CD4-positive, alpha-beta T cell treated with Interferon gamma for 1 hour (primary cell): ENCODE results near the gene CRAT.
A peak's percentile ranks its signal among the peaks of the same experiment; 100 is the strongest.

ENCODE experiments used
- DNase-seq: peaks from one replicate; pipeline ENCODE4 v3.0.0-alpha.2; 2020

Gene CRAT

DNA sequence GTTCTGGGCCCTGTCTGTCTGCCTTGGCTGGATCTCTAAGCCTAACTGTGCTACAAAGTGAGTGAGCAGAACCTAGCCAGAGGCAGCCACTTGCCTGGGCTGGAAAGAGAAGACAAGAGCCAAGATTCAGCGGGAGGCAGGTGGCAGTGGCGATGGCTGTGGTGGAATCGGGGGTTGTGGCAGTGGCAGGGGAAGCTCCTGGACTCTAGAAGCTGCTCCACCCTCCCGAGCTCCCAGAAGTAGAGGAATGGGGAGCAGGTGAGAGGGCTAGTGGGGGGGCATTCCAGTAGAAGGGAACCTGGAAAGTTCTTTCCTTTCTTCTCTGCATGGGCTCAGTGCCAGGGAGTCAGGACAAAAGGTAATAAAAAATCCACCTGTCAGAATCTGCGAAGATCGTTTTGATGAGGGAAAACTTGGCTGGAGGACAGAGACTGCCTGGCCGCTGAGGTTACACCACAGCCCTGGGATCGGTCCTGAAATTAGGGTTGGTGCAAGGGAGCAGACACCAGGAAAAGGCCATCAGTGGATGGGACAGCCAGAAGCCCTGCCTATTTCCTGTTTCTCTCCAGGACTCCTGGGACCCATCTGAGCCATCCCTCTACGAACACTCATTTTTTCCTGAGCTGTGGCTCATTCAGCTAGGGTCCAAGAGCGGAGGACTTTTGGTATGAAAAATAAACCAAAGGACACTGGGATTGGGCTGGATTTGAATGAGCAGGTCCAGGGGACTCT is 1.6 kb downstream of the CRAT start:
- no peak for DNase-seq

DNA sequence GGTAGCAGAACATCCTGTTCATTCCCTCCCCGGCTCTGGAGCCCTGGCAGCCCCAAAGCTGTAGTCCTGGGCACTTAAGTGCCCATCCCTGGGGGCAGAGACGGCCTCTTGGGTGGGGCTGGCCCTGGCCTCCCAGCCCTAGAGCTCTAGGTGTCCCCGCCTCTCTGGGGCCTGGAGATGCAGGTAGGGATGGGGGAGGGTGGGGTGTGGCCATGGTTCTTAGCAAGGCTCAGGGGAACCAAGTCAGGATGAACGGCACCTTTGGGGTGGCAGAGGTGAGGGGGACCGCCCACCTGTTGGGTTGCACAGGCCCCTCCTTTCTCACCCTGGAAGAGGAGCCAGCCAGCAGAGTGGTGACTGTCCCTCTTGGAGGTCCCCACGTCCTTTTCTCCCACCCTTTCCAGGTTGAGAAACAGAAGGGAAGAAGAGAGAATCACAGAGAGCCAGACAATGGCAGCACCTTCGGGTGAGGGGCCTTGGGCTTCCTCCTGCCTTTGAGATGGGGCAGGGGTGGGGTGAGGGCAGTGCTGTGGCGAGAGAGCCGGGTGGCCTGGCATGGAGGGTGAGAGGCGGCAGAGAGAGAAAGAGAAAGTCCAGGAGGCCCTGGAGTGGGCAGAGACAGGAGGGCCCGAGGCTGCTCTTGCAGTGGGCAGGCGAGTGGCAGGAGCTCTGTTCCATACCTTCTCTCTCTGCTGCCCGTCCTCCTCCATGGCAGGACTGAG is 2.3 kb downstream of the CRAT start:
- no peak for DNase-seq

DNA sequence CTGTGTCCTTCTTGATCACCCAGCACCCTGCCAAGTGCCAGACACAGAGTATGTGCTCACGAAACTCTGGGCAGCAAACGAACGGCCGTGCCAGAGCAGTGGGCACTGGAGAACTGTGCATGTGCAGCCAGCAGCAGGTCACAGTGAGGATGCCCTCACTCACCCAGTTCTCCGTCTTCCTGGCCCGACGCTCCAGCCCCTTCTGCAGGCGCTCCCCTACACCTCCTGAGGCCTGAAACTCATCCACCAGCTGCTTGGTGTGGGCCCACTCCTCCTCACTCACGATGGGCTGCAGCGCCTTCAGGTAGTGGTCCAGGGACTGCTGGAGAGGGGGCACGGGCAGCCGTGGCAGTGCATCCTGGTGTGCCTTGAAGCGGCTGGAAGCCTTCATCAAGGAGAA is 2.9 kb downstream of the CRAT start:
- no peak for DNase-seq

DNA sequence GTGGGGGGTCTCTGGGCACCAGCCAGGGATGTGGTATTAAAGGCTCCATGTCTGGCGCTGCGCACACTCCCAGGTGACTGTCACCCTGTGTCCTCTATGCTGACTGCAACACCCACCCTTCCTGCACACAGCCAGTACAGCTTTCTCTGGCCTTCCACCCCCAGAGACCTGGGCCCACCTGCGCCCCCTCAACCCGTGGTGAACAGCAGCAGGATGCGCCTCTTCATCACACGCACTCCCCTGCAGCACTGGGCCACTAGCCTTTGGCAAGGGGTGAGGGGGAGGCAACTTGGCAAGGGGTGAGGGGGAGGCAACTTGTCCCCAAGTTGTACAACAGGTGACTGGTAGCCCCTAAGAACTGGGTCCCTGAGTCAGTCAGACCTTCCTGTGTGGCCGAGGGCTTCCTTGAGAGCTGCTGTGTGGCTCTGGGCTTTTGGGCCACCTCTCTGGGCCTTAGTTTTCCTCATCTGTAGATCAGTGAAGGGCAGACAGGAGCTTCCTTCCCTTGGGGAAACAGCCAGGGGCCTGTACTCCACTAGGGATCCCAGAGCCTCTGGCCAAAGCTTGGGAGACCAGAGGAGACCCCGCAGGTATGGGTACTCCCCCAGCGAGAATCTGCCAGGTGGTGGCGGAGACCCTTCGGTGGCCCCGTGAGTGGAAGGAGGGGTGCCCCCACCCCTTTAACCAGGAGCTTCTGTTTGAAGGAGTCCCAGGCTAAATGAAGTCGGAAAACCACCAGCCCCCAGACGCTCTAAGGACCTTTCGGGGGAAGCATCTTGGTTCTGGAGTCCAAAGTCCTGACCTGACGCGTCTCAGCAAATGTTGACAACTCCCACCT is 4.5 kb downstream of the CRAT start:
- DNase-seq: no peak

DNA sequence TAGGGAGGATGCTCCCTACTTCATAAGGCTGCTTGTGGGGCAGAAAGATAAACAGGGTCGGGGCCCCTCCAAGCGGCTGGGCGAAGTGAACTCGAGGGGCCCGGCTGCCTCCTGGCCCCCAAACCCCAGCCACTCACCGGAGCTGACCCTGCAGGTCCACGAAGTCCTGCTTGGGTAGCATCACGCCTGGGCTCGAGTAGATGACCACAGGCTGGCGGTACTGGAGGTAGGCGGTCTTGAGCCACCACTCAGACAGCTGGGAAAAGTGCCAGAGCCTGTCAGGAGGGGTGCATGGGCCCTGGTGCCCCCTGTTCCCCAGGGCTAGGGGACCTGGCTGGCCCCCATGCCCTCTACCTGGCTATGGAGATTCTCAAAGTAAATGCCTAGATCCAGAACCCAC is 6.5 kb downstream of the CRAT start:
- DNase-seq: no peak

DNA sequence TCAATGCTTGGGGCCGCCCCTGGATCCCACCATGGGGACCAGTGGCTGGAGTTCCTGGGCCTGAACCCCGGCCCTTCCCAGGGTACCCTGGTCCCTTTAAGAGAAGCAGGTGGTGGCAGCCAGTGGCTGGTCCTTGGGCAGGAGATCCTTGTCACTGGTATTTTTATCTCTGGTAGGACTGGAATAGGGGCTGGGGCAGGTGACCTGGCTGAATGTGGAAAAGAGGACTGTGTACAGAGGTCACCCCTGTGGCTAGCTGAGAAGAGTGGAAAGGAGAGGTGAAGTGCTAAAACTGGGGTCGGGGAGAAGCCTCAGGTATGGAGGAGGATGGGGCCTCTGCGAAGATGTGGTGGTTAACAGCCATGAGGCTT is 7.0 kb downstream of the CRAT start:
- DNase-seq: no peak

DNA sequence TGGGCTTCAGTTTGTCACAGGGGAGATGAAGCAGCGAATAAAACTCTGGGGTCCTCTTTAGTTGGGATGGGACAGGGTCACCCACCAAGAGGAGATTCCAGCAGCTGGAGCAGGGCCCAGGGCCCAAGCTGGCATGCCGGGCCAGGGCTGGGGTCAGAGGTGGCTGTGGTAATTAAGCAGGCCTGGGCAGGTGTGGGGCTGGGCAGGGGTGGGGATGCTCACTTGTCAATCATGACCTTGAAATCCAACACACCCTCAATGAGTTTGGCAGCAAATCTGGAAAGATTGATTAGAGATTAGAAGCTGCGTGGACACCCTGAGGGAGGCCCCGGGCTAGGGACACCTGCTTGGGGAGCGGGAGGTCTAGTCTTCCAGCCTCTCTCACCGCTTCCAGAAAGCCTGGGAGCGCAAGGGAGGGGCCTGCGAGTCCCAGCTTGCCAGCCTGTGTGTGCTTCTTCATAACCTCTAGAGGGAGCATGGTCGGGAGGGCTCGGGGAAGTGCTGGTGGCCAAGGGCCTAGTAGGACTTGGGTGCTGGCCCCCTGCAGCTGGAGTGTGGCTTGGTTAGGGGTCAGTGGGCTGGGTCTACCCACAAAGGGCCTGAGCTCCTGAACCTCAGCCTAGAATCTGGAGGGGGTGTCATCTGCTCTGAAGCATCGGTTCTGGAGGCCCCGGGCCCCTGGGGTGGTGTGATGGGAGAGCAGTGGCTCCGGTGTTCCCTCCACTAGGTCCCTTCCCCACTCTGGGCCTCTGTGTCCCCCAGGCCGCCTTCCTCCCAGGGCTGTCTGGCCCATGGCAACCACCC is 7.6 kb downstream of the CRAT start:
- DNase-seq: peak; percentile 16

DNA sequence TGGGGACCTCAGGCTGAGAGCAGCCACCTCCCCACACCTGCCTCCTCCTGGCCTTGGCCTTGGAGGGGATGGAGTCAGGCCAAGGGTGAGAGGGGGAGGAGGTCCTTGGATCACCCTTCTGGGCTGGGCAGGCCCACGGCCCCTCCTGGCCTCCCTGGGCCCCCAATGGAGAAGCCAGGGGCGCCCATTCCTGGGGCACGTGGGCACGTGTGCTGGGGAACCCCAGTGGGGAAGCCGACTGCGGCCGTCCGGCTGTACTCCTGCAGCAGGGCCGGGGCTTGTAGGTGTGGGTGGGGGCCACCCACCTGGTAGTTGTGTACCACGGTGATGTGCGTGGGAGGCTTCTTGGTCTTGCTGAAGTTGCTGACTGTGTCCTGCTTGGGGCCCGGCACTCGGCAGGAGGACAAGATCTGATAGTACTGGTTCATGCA is 8.5 kb downstream of the CRAT start:
- DNase-seq: no peak

DNA sequence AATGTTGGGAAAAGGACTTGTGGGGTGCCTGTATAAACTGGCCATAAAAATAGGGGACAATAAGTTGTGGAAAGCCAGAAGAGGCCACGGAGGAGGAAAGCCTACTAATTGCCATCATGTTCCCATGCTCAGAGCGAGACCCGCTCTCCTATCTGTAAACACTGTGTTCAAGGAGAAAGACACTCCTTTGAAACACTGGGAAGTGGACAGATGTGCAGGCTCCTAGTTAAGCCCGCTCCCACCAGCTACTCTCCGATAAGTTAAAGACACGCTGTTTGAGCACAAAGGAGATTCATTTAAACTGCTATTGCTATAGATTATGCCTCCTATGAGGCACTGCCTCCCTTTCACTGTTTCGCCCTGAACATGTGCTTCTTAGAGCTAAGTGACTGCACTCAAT is 9.3 kb downstream of the CRAT start:
- no peak for DNase-seq

DNA sequence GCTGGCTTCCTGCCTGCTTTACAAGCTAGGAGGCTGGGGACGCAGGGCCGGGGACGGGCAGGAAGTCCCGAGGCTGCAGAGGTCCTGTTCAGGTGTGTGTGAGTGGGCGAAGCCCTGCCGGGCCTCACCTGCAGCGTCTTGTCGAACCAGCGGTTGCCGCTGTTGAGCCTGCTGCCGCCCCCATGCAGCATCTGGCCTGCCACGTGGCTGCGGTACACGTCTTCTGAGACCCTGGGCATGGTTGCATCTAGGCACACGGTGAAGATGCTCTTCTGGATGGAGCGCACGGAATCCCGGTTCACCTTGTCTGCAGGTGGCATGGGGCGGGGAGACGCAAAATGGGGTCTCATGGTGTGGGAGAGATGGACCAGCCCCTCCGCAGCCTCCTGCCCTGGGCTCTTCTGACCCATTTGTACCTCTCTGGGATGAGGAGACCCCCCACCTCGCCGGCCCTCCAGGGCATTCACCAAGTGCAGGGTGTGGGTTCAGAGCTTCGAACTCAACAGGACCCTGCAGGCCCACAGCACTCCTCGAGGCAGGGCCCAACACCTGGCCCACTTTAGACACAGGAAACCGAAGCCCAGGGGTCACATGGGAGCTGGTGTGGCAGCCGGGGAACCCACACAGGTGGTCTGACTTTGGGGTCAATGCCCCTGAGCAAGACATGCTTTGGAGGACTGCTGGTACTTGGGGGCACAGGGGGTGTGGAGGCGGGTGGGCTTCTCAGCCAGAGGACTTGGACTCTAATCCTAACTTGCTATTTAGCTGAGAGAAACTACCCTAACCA is 10.0 kb downstream of the CRAT start:
- no peak for DNase-seq

DNA sequence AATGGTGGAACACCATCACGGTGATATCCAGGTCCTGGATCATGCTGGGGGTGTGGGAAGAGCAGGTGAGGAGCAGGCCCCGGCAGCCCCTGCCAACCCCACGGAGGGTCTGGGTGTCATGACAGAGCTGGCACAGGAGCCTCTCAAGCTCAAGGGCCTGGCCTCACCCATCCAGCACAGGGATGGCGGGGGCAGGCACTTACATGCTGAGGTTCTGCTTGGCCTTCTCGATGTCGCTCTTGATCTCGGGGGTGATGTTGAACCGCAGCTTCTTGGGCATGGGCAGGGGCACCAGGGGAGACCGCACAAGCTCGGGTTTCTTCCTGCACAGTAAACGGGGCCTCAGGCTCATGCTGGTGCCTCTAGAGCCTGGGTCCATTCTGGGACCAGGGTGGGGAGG is 12.3 kb downstream of the CRAT start:
- DNase-seq: no peak

DNA sequence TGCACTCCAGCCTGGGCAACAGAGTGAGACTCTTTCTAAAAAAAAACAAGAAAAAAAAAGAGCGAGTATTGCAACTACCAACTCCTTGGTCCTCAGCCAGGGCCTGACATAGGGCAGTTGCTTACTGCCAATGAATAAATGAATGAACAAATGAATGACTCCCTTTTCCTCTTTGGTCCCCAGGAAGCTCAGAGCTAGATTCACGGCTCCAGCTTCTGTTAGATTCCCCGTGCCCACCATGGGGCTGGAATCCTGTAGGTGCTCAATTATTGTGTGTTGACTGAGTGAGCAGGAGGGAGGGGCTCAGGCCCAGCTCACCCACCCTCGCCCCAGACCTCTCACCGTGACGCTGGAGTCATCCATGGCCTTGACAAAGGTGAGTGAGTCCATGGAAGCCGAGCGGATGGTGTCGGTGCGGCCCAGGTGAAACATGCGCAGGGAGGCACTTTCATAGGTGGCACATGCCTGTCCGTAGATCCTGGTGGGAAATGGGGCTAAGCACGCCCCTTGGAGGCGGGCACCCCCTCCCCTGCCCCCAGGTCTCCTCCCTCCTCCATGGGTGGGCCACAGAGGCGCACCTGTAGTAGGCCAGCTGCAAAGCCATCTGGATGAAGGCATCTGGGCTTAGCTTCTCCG is 12.8 kb downstream of the CRAT start:
- no peak for DNase-seq

DNA sequence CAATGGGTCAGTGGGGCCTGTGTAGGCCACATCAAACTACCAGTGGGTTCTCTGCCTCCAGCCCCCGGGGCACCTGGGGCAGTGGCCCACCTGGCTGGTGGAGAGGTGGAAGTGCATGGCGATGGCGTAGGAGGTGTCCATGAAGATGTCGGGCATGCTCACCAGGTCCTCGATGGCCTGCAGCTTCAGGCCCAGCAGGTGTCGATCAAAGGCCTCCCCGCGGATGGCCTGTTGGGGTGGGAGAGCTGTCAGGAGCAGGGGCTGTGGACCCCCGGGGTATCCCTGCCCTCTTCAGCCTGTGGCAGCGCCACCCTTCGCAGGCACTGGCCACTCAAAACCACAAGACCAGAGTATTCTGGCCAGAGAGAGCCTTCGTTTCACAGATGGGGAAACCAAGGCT is 14.7 kb downstream of the CRAT start:
- DNase-seq: no peak

DNA sequence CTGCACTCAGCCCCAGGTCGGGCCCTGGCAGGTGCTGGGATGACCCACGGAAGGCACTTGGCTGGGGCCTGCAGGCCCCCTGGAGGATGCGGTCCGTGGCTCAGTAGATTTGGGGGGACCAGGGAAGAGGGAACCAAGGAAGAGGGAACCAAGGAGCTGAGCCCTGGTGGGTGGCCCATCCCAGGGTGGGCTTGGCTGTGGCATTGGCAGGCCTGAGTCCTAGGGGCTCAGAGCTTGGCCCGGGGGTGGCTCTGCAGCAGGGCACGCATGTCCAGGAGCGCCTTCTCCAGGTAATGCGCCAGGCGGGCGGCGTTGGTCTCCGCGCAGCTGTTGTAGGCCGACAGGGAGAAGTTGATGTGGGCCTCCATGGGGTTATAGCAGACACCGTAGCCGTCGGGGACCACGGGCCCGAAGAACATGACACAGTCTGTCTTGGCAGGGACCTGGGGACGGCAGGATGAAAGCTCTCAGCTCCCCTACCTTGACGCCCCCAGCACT is 15.4 kb downstream of the CRAT start:
- no peak for DNase-seq

DNA sequence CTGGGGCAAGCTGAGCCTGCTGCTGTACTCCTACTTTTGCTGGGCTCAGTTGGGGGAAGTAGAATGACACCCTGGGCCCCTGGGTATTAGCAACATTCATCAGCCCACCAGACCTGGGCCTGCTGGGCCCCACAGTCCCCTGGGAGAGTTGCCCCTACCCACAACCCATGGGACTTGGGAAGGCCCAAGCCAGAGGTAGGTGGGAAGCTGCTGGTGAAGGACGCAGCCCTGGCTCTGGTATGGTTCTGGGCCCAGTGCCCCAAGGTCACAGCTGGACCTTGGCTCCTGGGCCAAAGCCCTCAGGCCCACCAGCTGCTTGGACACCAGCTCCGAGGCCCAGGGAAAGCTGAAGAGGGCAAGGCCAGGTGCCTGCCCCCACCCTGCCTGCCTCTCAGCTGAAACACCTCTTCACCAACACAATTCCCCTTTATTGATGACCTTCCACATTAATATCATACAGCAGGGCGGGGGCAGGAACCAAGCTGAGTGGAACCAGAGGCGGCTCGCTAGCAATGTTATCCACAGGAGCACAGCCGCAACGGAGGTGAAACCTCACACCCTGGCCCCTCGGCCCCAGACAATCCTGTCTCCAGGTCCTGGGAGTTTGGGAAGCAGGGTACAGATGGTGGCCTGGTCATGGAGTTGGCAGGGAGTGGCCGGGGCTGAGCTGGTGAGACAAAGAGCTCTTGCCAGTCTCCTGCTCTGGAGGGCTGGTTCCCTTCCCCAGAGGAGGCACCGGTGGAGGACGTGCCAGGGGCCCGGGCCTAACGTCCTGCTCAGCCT is 16.0 kb downstream of the CRAT start:
- no peak for DNase-seq

DNA sequence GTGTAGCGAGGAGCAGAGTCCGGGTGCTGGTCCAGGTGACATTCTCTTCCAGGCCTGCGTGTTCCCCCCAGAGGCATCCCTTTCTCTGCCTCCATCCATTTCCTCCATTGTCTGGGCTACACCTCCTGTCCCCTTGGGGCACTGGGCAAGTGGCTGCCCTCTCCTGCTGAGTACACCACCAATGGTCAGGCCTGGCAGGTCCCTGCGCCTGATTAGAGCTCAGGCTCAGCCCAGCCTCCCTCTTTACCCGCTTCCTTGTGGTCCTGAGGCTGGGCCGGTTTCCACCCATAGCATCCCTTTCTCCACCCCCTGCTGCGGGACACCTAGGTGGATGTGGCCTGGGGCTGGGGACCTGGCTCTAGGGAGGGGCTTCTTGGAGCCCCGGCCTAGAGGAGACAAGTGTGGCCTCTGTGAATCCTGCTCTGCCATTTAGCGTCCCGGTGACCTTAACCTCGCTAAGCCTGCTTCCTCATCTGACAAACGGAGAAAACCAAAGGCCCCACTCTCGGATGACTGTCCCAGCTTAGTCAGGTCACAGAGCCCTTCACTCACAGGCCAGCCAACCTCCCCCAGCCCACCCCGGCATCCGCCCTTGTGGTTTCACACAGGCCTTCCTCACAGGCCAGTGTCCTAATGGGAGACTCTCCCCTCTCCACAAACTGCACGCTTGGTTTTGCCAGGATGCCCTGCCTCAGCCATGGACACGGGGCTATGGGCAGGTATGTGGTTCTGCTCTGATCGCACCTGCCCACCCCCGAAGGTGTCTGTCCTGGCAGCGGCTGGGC is 16.8 kb downstream of the CRAT start:
- DNase-seq: no peak

DNA sequence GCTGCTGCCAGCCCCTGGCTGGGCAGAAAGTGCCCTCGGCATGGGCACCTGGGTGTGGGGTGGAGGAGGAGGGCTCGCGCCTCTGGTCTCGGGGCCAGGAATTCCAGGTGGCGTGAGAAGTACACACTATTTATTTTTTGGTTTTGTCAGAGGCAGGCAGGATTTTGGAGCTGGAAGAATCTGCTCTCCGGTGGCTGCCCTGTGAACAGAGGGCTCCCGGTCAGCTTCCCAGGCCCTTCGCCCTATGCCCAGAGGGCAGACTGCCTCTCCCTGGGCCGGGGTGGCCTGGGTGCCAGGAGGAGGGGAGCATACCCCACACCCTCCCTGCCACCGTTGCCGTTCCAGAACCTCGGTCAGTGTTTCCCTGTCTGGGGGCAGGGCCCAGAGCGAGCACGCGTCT is 21.3 kb downstream of the CRAT start:
- no peak for DNase-seq

DNA sequence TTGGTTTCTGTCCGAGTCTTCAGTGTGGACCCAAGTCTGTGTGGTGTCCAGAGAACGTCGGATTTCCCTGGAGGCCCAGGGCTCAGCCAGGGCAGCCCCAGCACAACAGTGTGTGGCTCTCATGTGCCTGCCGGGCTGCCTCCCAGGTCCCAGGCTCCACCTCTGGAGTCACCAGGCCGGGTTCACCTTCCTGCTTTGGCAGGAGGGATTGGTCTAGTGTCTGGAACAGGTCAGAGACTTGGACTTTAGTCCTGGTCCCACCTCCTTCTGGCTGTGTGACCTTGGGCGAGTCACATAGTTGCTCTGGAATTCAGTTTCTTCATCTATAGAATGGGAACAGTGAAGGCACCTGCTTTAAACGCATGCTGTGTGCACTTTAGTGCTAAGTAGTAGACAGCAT is 26.5 kb downstream of the CRAT start:
- no peak for DNase-seq

DNA sequence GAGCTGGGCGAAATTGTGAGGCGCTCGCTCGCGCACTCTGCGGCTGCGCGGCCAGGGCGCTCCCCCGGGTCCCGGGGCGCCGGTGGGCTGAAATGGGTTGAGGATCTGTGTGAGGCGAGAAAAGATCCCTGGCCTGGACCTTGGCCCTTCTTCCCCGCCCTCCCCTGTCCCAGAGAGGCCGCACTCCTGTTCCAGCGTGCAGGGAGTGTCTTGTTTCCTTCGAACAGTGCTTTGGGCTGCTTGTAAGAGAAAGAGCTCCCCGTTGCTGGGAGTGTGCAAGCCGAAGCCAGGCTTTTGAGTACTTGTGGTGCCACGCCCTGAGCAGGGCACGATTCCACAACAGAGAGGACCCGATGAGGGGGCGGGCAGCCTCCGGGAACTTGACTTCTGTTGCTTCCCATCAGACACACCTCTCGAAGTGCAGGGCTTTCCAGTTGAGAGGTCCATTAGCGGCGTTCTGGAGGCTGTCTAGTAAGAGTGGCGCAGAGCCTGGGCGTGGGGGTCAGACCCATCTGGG is 29.1 kb downstream of the CRAT start:
- no peak for DNase-seq
